ENCODE measurements around the gene NXPE4. TPM values are rescaled to one million over a fixed set of nuclear protein-coding genes. Genes with fewer than 3 reads are reported as not detected.

NXPE4 gene
- not detected for total RNA-seq

GRCh38 chr11:114595571-114595970 lies at the start of gene NXPE4:
TSS of gene NXPE4 (minus strand) at chr11:114595786. CDS start at chr11:114594759, 1,027 bp downstream.

GRCh38 chr11:114559425-114560310 lies 35.9 kb downstream of the NXPE4 start, which contains the start of gene NXPE1:
TSS of gene NXPE1 (minus strand) at chr11:114559881. CDS start at chr11:114551201, 8,680 bp downstream.

Other genes starting within 250 kb of the NXPE4 start
- 1 to 10 TPM; 6.3 to 9.4 TPM for gene C11orf71, start 195.3 kb downstream of the NXPE4 start, total RNA-seq
- gene RBM7, start 195.1 kb downstream of the NXPE4 start, total RNA-seq, result 10 to 100 TPM; 30.4 to 39.9 TPM
- gene REXO2, start 156.3 kb downstream of the NXPE4 start, total RNA-seq, result 100 to 1,000 TPM; 103 to 106 TPM
- not detected for gene NXPE1, start 35.9 kb downstream of the NXPE4 start, total RNA-seq
- not detected for gene NXPE2, start 82.7 kb upstream of the NXPE4 start, total RNA-seq

Measured in activated naive CD4-positive, alpha-beta T cell treated with anti-CD3 and anti-CD28 coated beads, Interleukin-2, amount 10 ng/mL, durations not matched to agents 5 hours and 36 hours (primary cell).